VCaP (cell line): ENCODE data around the gene MAPT.

ENCODE experiments used
- H3K27ac ChIP-seq: fragments of 450-650 bp; 2 replicates; pipeline ENCODE4 v1.5.1; 2017
- TF ChIP-seq, protein P1 (sequence below): fragments of 450-650 bp; conservative IDR thresholded peaks from 2 replicates; pipeline ENCODE4 v1.5.1; 2017; ENCODE audit warnings: mild to moderate bottlenecking, moderate library complexity

MAPT gene

DNA sequence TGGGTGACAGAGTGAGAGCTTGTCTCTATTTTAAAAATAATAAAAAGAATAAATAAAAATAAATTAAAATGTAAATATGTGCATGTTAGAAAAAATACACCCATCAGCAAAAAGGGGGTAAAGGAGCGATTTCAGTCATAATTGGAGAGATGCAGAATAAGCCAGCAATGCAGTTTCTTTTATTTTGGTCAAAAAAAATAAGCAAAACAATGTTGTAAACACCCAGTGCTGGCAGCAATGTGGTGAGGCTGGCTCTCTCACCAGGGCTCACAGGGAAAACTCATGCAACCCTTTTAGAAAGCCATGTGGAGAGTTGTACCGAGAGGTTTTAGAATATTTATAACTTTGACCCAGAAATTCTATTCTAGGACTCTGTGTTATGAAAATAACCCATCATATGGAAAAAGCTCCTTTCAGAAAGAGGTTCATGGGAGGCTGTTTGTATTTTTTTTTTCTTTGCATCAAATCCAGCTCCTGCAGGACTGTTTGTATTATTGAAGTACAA, 113.2 kb downstream of the MAPT start:
- H3K27ac ChIP-seq, result no peak overlapping the region
- TF ChIP-seq, protein P1, sequence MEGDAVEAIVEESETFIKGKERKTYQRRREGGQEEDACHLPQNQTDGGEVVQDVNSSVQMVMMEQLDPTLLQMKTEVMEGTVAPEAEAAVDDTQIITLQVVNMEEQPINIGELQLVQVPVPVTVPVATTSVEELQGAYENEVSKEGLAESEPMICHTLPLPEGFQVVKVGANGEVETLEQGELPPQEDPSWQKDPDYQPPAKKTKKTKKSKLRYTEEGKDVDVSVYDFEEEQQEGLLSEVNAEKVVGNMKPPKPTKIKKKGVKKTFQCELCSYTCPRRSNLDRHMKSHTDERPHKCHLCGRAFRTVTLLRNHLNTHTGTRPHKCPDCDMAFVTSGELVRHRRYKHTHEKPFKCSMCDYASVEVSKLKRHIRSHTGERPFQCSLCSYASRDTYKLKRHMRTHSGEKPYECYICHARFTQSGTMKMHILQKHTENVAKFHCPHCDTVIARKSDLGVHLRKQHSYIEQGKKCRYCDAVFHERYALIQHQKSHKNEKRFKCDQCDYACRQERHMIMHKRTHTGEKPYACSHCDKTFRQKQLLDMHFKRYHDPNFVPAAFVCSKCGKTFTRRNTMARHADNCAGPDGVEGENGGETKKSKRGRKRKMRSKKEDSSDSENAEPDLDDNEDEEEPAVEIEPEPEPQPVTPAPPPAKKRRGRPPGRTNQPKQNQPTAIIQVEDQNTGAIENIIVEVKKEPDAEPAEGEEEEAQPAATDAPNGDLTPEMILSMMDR, result no peak

- TF ChIP-seq, protein P1, result no peak
- H3K27ac ChIP-seq, result no peak overlapping the region
Measured at GRCh38 chr17:46008591-46008990, 114.2 kb downstream of the MAPT start.

DNA sequence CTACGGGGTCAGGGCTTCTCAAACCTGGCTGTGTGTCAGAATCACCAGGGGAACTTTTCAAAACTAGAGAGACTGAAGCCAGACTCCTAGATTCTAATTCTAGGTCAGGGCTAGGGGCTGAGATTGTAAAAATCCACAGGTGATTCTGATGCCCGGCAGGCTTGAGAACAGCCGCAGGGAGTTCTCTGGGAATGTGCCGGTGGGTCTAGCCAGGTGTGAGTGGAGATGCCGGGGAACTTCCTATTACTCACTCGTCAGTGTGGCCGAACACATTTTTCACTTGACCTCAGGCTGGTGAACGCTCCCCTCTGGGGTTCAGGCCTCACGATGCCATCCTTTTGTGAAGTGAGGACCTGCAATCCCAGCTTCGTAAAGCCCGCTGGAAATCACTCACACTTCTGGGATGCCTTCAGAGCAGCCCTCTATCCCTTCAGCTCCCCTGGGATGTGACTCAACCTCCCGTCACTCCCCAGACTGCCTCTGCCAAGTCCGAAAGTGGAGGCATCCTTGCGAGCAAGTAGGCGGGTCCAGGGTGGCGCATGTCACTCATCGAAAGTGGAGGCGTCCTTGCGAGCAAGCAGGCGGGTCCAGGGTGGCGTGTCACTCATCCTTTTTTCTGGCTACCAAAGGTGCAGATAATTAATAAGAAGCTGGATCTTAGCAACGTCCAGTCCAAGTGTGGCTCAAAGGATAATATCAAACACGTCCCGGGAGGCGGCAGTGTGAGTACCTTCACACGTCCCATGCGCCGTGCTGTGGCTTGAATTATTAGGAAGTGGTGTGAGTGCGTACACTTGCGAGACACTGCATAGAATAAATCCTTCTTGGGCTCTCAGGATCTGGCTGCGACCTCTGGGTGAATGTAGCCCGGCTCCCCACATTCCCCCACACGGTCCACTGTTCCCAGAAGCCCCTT, 115.6 kb downstream of the MAPT start:
- TF ChIP-seq, protein P1, result no peak
- H3K27ac ChIP-seq, result no peak overlapping the region

- no peak overlapping the region for H3K27ac ChIP-seq
- TF ChIP-seq, protein P1, result no peak
Measured at GRCh38 chr17:46010597-46011186, 116.3 kb downstream of the MAPT start.

DNA sequence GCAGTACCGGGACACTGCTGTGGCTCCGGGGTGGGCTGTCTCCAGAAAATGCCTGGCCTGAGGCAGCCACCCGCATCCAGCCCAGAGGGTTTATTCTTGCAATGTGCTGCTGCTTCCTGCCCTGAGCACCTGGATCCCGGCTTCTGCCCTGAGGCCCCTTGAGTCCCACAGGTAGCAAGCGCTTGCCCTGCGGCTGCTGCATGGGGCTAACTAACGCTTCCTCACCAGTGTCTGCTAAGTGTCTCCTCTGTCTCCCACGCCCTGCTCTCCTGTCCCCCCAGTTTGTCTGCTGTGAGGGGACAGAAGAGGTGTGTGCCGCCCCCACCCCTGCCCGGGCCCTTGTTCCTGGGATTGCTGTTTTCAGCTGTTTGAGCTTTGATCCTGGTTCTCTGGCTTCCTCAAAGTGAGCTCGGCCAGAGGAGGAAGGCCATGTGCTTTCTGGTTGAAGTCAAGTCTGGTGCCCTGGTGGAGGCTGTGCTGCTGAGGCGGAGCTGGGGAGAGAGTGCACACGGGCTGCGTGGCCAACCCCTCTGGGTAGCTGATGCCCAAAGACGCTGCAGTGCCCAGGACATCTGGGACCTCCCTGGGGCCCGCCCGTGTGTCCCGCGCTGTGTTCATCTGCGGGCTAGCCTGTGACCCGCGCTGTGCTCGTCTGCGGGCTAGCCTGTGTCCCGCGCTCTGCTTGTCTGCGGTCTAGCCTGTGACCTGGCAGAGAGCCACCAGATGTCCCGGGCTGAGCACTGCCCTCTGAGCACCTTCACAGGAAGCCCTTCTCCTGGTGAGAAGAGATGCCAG, 117.6 kb downstream of the MAPT start:
- TF ChIP-seq, protein P1, result no peak
- H3K27ac ChIP-seq, result no peak overlapping the region

DNA sequence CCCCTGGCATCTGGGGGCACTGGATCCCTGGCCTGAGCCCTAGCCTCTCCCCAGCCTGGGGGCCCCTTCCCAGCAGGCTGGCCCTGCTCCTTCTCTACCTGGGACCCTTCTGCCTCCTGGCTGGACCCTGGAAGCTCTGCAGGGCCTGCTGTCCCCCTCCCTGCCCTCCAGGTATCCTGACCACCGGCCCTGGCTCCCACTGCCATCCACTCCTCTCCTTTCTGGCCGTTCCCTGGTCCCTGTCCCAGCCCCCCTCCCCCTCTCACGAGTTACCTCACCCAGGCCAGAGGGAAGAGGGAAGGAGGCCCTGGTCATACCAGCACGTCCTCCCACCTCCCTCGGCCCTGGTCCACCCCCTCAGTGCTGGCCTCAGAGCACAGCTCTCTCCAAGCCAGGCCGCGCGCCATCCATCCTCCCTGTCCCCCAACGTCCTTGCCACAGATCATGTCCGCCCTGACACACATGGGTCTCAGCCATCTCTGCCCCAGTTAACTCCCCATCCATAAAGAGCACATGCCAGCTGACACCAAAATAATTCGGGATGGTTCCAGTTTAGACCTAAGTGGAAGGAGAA, 118.2 kb downstream of the MAPT start:
- TF ChIP-seq, protein P1, result no peak
- no peak overlapping the region for H3K27ac ChIP-seq
